Stimulated activated CD4-positive, alpha-beta T cell treated with anti-CD3 and anti-CD28 coated beads, TNF-alpha, amount 100 ng/mL, for 48 hours (primary cell): ENCODE measurements around the gene ZBTB7C.

Source experiments
- DNase-seq, 3 donors: peaks; one replicate each; pipeline ENCODE4 v3.0.0-alpha.2; 2020; ENCODE audit warnings: low read depth in 3 of 3

ZBTB7C gene

DNA sequence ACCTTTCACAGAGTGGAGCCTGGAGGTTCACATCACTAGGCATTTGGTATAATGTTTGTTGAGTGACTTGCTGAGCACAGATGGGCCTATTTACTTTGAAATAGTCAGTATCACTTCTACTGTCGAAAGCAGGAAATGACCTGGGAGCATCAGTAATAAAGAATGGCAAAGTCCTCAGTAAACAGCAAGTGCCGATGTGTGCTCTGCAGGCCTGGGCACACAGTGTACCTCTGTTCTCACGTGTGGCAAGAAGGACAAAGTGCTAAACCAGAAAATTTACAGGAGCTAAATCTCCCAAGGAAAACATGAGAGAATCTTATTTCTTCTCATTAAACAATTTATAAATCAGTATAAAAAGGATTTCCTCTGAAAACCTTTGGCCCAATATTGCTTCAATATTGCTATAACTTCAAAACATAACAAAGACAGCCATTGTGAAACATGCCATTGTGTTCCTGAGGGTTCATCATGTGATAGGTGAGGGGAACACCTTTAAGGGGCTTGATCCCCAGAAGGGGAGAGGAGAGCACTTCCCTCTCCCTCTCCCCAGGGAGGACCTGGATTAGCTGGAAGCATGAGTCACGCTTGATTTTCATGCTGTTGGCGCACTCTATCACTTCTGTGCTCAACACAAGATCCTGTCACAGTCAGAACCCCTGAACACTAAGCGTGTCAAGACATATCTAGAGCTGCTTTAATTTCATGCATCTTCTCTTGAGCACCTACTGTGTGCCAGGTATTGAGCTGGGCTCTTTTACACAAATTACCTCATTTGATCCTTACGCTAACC lies 347.2 kb downstream of the ZBTB7C start:
- DNase-seq: no peak

DNA sequence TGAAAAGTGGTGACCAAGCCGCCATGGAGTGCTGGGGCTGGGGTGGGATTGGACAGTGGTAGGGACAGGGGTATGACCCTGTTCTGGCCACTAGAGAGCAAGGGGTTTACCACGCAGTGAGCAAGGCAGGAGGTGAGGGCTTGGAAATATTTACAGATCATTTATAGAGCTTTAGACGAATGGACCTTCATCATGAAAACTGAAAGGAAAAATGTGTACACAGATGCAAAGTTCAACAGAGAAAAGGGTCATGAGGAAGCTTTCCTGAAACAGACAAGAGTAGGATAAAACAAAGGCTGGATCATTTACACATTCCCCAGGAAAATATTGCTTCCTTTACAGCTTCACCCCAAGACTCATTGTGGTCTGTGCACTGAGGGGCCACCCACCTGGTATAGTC lies 348.2 kb downstream of the ZBTB7C start:
- DNase-seq: no peak

DNA sequence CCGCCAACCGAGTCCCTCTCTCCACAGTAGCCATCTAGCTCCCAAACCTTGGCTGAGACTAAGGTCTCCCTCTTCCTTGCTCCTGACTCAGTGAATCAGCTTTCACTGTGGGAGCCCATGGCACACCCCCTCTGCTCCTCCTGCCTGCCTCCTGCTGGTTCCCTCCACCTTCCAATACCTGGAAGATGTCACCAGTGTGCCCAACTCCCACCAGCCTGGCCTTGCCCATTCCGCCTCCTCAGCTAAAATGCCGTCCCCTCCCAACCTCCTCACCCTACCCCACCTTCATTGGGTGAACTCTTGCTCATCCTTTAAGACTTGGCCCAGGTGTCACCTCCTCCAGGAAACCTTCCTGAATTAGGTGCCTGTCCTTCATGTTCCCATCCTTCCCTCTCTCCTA lies 348.8 kb downstream of the ZBTB7C start:
- DNase-seq: no peak

DNA sequence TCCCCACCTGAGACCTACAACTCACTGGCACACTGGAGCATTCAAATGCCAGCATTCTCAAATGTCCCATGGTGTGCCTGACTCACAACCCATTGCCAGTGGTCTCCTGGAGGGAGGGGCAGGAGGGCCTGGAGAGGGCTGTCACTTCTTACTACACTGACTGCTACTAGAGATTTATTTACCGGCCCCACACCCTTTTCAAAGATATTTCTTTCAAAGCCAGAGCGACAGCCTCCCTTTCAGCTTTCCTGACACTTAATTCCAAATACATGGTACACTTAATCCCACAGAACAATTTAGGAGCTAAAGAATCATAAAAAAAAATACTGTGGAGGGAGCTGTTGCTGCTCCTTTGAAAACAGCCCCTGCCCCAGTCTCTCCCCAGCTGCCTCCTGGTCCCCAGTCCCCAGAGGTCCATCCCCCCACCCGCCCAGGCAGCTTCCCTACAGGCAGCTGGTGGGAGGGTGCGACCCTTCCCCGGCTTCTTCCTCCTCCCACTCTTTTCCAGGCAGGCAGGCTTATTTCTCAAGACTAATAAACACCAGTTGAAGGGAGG lies 349.6 kb downstream of the ZBTB7C start:
- DNase-seq: no peak

DNA sequence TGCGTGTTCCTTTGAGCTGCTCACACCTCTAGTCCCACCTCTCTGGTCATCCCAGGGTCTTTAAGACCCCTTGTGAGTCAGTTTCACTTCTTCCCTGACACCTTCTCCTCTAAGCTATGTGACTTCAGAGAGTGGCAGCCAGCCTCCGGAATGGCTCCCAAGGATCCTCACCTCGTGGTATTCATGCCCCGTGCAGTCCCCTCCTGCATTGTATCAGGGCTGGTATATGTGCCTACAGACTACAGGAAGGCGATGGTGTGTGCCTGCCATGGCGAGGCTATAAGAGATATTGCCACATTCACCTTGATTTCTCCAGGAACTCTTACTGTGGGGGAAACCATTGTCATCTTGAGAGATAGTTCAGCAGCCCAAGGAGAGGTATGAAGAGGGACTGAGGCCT lies 350.7 kb downstream of the ZBTB7C start:
- no peak for DNase-seq

DNA sequence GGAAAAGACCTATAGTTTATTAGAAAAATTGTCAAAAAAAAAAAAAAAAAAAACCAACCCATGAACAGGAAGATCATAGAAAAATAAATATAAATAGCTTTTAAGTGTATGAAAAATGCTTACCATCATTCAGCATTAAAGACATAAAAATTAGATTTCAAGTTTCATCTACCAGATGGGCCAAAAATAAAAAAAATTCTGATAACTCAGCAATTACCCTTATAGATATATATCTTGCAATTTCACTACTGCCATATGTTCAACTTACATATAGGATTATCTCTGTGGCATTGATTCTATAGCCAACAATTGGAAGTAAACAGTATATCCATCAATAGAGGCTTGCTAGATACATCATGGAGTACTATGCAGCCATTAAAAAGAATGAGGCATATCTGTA lies 352.2 kb downstream of the ZBTB7C start:
- DNase-seq: no peak

DNA sequence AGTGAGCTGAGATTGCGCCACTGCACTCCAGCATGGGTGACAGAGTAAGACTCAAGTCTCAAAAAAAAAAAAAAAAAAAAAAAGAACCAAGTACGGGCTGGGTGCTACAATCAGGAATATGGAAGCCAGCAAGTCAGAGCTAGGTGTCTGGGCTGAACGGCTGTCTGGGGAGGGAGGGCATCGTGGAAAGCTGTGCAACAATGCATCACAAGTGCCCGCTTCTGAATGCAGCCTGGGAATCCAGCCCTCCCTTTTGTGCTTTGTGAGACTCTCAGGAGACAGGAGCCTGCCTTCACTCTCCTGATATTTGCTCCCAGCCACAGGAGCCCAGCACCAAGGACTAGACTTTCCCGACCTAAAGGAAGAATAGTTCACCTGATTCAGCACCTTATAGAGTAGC lies 353.8 kb downstream of the ZBTB7C start:
- DNase-seq: no peak

DNA sequence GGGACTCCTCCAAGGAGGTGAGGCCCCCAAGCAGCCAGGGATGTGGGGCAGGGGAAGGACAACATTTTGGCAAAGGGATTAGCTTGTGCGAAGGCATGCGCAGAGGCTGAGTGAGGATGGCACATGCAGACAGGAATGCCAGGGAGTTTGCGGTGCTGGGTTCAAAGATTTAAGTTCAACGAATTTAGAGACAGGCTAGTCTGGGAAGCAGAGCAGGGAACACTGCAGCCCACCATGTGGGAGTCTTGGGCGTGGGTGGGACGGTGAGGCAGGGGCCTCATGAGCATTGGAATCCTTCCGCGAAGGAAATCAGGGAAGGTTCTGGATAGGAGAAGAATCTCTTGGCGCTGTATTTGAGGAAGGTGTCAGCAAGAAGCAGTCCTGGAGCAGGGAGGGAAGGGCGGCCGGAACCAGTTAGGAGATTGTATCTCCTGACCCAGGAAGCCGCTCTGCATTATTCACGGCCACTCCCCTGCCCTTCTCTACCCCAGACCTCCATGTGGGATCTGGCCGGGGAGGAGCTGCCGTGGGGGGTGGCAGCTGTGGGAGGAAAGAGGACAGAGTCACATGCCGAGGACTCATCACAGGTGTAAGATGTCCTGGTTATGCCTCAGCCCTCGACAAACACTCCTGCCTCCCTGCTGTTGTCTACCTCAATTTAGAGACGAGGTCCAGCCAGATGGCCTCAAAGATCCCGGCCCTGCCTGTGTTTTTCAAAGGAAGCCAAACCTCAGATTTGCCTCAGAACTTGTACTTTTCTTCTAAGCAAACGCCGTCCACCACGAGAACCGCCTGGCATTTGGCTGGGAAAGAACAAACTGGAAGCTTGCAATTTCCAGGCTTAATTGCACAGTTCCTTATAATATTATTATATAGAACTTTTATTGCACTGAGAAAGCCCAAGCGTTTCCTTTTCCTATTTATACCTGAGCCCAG lies 355.0 kb downstream of the ZBTB7C start:
- no peak for DNase-seq

DNA sequence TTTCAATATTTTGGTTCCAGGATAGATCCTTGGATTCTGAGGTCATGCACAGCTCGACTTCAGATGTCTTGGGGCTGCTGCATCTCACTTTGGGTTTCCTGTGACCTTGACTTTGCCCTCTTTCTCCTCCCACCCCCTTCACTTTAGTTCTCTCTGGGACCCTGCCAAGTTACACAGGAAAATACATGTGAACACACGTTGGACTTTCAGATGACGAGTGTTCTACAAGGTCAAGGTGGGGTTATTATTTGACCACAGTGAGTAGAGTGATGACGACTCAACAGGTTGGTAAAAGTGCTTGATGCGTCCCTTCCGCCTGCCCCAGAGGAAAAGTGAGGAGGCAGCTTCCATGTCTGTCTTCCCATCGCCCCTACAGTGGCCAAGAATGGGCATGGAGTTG lies 356.3 kb downstream of the ZBTB7C start:
- DNase-seq: no peak

DNA sequence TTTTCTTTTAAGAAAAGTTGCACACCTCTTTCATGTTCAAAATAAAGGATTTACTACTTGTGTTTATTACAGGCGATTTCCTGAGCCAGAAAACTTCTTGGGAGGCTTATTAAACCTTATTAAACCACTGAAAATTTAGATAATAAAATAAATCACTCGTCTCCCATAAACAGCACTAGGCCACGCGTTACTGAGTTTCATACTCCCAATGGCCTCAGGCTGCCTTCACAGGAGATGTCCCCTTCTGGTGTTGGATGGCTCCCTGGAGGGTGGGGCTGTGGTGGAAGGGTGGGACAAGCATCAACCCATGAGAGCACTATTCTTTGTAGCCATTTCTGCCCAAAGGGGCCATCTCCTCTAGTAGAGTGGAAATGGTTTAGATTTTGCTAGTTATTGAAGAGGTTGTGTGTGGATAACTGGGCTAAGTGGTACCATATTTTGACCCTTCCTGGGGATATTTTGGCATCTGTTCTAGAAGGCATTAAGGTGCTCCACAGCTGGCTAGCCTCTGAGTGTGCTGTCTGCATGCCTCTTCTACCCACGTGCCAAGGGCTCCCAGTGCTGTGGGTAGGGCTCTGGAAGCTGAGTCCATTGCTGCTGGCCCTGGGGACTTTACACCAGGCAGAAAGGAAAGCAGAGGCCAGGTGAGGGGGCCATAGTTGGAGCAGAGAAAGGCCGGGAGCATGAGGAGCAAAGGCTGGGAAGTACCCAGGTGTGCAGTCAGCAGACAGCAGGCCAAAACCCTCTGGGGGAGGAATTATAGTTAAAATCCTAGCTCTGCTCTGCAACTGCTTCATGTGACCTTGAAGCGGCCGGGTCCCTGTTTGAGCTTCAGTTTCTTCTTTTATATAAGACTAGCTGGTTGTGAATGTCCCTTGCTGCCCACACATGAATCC lies 357.0 kb downstream of the ZBTB7C start:
- DNase-seq: no peak

DNA sequence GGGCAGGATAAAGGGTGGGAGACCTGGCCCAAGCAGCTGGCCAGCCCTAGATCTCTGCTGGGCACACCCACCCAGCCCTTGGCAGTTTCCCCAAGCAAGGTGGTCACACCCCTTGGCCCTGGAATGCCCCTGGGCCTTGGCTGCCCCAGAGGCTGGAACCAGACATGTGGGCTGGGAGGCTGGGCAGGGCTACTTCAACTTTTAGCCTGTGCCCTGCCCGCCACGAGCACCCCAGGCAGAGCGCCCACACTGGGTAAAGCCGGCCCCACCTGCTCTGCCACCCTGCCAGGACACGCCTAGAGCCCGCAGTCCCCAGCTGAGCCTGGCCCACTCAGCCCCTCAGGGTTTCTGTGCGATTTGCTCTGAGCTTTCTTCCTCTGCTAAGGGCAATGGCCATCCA lies 359.0 kb downstream of the ZBTB7C start:
- DNase-seq: no peak

DNA sequence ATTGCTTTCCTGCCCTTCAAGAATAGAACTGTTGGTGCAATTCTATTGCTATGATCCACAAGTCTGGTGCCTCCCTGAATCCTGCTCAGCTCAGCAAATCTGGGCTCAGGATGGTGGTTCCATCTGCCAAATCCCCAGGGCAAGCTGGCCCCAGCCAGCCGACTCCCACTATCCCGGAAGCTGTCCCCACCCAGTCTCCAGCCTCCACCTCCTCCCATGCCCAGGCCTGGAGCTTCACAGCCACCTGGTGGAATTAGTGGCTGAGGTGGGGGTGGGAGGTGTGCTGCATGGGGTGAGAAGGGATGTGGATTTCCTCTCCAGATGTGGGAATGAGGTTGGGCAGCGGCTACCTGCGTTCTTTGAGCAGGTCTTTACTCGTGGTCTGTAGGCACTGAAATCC lies 359.4 kb downstream of the ZBTB7C start:
- DNase-seq: no peak

DNA sequence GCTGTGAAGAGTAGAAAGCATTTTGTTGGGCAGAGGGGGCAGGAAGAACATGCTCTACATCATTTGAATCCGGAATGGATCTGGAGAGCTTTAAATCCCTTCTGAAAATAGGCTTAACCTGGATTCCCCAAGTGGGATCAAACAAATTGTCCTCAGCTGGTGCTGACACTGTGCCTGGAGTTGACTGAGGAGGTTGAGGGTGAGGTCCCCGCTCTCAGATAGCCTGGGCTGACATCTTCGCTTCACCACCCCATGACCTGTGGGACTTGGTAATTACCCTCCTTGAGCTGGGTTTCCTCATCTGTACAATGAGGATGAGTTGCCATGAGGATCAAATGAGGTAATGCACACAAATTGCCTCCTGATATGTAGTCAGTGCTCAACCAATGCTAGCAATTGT lies 360.9 kb downstream of the ZBTB7C start:
- DNase-seq: no peak

DNA sequence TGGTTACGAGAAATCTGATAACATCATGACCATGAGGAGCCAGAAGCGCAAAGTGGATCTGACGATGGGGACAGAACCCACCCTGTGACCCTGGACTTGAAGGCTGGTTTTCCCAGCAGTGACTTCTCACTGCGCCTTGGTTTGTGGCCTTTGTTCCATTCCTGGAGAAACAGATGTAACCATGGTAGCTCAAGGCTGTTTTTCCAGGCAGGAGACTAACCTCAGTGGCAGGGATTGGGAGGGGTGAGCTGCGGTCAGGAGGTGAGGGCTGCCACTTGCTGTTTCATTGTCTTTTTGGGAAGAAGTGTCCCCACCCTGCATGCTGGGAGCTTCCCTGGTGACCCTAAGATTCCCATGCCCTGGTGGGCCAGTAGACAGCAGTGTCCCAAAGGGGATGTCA lies 362.3 kb downstream of the ZBTB7C start:
- no peak for DNase-seq

DNA sequence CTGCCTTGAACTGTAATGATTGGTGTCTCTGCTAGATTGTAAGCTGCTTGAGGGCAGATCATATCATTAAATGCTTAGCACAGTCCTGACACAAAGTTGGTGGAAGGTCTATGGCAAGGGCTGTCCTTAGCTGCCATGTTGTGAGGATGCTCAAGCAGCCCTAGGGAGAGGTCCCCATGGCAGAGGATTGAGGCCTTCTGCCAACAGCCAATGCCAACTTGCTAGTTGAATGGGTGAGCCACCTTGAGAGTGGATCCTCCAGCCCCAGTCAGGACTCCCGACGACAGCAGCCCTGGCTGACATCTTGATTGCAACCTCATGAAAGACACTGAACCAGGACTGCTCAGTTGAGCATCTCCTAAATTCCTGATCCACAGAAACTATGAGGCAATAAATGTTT lies 363.4 kb downstream of the ZBTB7C start:
- DNase-seq: no peak

DNA sequence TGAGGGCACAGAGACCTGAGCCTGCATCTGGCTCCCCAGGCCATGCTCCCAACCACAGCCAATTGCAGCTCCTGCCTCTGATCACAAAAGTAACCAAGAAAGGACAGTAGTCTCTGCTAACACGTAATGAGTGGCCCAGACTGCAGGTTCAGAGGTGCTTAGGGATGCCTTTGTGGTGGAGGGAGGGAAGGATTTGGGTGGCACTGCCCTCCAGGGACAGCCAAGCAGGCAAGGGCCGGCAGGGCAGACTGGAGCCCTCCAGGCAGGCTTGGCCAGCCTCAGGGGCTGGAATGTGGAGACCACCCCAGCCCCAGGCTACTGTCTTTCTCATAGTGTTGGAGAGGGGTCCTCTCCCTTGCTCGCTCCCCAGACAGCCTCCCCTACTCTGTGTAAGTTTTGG lies 364.2 kb downstream of the ZBTB7C start:
- DNase-seq: no peak

DNA sequence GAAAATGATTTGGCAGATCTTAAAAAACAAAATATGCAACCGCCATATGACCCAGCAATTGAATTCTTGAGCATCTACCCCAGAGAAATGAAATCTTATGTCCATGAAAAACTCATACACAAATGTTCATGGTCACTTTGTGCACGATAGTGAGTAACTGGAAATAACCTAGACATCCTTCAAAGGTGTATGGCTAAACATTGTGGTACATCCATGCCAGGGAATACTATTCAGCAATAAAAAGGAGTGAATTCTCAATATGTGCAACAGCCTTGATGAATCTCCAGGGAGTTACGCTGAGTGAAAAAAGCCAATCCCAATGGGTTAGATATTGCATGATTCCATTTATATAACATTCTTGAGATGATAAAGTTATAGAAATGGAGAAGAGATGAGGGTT lies 366.0 kb downstream of the ZBTB7C start:
- no peak for DNase-seq

DNA sequence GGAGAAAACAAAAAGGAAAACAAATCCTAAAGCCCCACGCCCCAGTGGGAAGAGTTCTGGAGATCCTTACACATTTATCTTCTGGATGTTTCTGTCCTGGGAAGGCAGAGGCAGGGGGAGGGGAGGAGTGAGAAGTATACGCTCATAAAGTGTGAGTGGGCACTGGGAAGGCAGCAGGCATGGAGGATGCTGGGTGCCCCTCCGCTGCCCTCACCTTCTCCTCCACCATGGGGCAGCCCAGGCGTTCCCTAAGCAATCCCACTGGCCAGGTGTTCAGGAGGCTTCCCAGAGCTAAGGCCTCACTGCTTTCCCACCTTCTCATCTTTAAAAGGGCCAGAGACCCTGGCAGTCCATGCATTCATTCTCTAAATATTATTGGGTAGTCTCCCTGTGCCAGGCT lies 366.8 kb downstream of the ZBTB7C start:
- DNase-seq: no peak

DNA sequence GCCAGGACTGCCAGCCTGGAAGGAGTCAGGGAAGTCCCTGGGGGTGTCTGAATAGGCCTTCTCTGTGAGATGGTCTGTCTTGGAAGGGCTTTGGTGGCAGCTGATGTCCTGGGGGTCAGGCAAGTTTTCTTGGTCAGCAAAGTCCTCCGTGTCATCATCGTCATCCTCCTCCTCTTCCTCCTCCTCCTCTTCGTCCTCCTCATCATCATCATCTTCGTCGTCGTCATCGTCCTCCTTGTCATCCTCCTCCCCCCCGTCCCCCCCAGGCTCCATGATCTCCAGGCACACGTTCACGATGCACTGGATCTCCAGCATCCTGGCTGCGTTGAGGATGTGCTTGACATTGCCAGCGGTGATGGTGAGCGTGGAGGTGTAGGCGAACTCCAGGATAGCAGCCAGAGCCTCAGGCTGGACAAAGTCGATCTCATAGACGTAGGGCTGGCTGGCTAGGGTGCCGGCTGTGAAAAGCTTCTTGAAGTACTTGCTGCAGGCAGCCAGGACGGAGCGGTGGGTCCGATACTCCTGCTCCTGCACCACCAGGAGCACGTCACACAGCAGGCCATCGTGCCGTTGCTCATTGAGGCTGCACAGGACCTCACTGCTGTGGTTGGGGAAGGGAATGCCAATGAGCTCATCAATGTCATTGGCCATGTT lies 368.6 kb downstream of the ZBTB7C start:
- no peak for DNase-seq

DNA sequence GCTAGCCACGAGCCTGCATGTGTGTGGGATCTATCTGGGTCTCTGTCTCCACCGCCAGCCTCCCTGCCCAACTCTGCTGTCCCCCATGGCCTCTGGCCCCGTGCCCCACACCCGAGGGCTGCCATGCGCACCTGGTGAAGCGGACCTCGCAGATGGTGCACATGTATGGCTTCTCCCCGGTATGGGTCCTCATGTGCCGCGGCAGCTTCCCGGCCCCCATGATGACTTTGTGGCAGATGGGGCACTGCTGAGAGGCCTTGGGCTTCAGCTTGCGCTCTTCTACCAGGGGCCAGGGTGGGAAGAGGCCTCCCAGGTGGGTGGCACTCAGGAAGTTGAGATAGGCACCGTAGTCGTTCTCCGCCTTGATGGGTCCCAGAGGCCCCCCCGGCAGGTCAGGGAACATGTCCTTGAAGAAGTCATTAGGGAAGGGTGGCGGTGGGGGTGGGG lies 369.4 kb downstream of the ZBTB7C start:
- no peak for DNase-seq

DNA sequence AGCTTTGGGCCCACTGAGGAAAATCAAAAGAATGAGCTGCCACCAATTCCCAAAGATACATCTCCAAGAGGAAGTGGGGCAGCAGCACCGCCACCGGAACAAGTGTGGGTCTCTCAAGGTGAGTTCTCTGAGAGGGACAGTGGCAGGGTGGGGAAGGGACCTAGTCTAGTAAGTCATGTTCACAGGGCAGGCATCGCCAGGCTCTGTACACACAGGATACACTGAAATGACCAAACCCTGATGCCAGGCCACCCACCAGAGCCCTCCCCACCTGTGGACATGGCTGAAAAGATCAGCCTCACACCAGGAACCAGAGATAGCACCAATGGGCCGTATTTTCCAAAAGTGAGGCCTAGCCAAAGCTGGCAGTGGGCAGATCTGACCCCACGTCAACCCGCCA lies 370.5 kb downstream of the ZBTB7C start:
- no peak for DNase-seq
